Measurements from ENCODE around the gene RPP21.
A peak's percentile ranks its signal among the peaks of the same experiment; 100 is the strongest.

The RPP21 gene

GRCh38 chr6:30325873-30326525, 19.0 kb upstream of the RPP21 start:
- Histone ChIP-seq H3K9ac (ENCODE audit: low read depth, low read length, poor library complexity) (peak overlapping the region; percentile 97), H3K14ac (ENCODE audit: low read length) (no peak overlapping the region), H2BK15ac (ENCODE audit: low read length) (no peak overlapping the region), H2BK120ac (ENCODE audit: low read depth, low read length) (no peak overlapping the region), H3K36me3 (replicated peaks in 1 of 2; ENCODE audit: control insufficient read depth in 2 of 2, insufficient read depth in 2 of 2, low read length in 2 of 2) (peaks cover 9 to 33% of the 10 kb centered on the region in 2 donors), H3K4ac (ENCODE audit: low read length) (no peak overlapping the region), H3K79me1 (ENCODE audit: low read depth, low read length) (peaks cover 1% of the 10 kb centered on the region), H3K23ac (ENCODE audit: low read depth, low read length, poor library complexity) (peak overlapping the region; percentile 80), H3K4me1 (ENCODE audit: control insufficient read depth in 2 of 2, insufficient read depth in 1 of 2, low read depth in 1 of 2, low read length in 2 of 2) (peaks cover 2 to 11% of the 10 kb centered on the region in 2 donors), H4K8ac (ENCODE audit: low read depth, low read length) (no peak overlapping the region), H3K27ac (replicated peaks; ENCODE audit: low read length) (peak overlapping the region; percentile 72), H3K9me3 (replicated peaks in 1 of 2; ENCODE audit: control insufficient read depth in 2 of 2, insufficient read depth in 1 of 2, low read depth in 1 of 2, low read length in 2 of 2) (no peaks in the 10 kb centered on the region), H2AK5ac (ENCODE audit: low read depth, low read length) (no peak overlapping the region), H2BK12ac (ENCODE audit: low read length) (no peak overlapping the region), H3K27me3 (ENCODE audit: control insufficient read depth in 3 of 3, insufficient read depth in 3 of 3, low read depth in 1 of 3, low read length in 3 of 3) (no peaks in the 10 kb centered on the region), H2AFZ (ENCODE audit: low read length) (peak overlapping the region; percentile 99), H3K4me2 (ENCODE audit: insufficient read depth, low read length, poor library complexity, severe bottlenecking) (peak overlapping the region; percentile 96), H3K4me3 (ENCODE audit: low read length in 2 of 2) (peak overlapping the region; percentile 92 to 98), H2BK5ac (ENCODE audit: low read length) (peak overlapping the region; percentile 93), H3K18ac (ENCODE audit: low read length) (peak overlapping the region; percentile 98), H4K91ac (ENCODE audit: low read depth, low read length, poor library complexity) (no peak overlapping the region)
- DNase-seq (ENCODE audit: low spot score), result peak; percentile 58
- no CpG with 5 or more reads among the region's 29 CpGs for WGBS, 2 donors (ENCODE audit: extremely low coverage in 2 of 2, insufficient read length in 2 of 2, insufficient replicate concordance in 1 of 2)

DNA sequence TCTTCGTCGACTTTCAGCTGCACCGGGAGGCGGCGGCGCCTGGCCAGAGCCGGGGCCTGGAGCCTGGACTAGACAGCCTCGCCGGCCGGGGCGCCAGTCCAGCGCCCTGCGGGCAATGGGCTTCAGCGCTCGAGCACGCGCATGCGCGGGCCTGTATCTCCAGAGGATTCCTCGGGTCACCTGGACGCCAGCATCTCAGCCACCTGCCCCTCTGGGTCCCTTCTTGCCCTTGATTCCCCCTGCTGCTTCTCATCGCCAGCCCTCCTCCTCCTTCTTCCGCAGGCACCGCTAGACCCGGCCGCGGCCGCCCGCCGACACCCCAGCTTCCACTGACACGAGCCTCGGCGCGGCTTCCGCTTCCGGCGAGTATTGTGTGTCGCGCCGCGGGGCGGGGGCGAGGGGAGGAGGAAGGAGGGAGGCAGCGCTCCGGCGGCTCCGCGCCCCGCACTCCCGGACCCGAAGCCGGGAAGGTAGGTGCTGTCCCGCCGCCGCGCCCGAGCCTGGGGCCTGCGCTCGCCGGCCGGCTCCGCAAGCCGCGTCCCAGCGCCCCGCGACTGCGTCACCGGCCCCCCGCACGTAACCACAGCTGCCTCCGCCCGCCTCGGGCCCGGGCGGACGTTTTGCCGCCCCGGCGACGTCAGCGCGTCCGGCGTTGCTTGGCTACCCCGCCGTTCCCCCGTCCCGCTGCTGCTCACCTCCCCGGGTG, 18.3 kb upstream of the RPP21 start, which contains the start of gene TRIM39:
TRIM39 (plus strand) TSS at position 402 of the 706 bp plus-strand sequence. CDS start 2,391 bp downstream, outside the sequence.
- Histone ChIP-seq H3K18ac (ENCODE audit: low read length) (peak within 1 kb of the TSS; percentile 98), H3K36me3 (replicated peaks in 1 of 2; ENCODE audit: control insufficient read depth in 2 of 2, insufficient read depth in 2 of 2, low read length in 2 of 2) (peaks cover 10 to 39% of the 10 kb centered on the region in 2 donors), H3K23ac (ENCODE audit: low read depth, low read length, poor library complexity) (peak within 1 kb of the TSS; percentile 80), H3K9ac (ENCODE audit: low read depth, low read length, poor library complexity) (peak within 1 kb of the TSS; percentile 97), H3K4me3 (ENCODE audit: low read length in 2 of 2) (peak within 1 kb of the TSS; percentile 92 to 98), H2AK5ac (ENCODE audit: low read depth, low read length) (no peak within 1 kb of the TSS), H4K91ac (ENCODE audit: low read depth, low read length, poor library complexity) (no peak within 1 kb of the TSS), H2BK12ac (ENCODE audit: low read length) (no peak within 1 kb of the TSS), H4K8ac (ENCODE audit: low read depth, low read length) (no peak within 1 kb of the TSS), H3K4me2 (ENCODE audit: insufficient read depth, low read length, poor library complexity, severe bottlenecking) (peak within 1 kb of the TSS; percentile 96), H3K14ac (ENCODE audit: low read length) (no peak within 1 kb of the TSS), H3K9me3 (replicated peaks in 1 of 2; ENCODE audit: control insufficient read depth in 2 of 2, insufficient read depth in 1 of 2, low read depth in 1 of 2, low read length in 2 of 2) (no peaks in the 10 kb centered on the region), H3K79me1 (ENCODE audit: low read depth, low read length) (peaks cover 1% of the 10 kb centered on the region), H2BK15ac (ENCODE audit: low read length) (peak within 1 kb of the TSS; percentile 93), H3K4me1 (ENCODE audit: control insufficient read depth in 2 of 2, insufficient read depth in 1 of 2, low read depth in 1 of 2, low read length in 2 of 2) (peaks cover 2 to 11% of the 10 kb centered on the region in 2 donors), H2AFZ (ENCODE audit: low read length) (peak within 1 kb of the TSS; percentile 99), H2BK120ac (ENCODE audit: low read depth, low read length) (no peak within 1 kb of the TSS), H3K4ac (ENCODE audit: low read length) (no peak within 1 kb of the TSS), H3K27ac (replicated peaks; ENCODE audit: low read length) (peak within 1 kb of the TSS; percentile 72), H2BK5ac (ENCODE audit: low read length) (peak within 1 kb of the TSS; percentile 93), H3K27me3 (ENCODE audit: control insufficient read depth in 3 of 3, insufficient read depth in 3 of 3, low read depth in 1 of 3, low read length in 3 of 3) (no peaks in the 10 kb centered on the region)
- peak; percentile 76 for DNase-seq (ENCODE audit: low spot score)
- no CpG with 5 or more reads among the region's 90 CpGs for WGBS, 2 donors (ENCODE audit: extremely low coverage in 2 of 2, insufficient read length in 2 of 2, insufficient replicate concordance in 1 of 2)

- Histone ChIP-seq H2BK15ac (ENCODE audit: low read length) (no peak overlapping the region), H3K27ac (replicated peaks; ENCODE audit: low read length) (peak overlapping the region; percentile 7), H3K79me1 (ENCODE audit: low read depth, low read length) (peaks cover 1% of the 10 kb centered on the region), H3K18ac (ENCODE audit: low read length) (peak overlapping the region; percentile 61), H3K36me3 (replicated peaks in 1 of 2; ENCODE audit: control insufficient read depth in 2 of 2, insufficient read depth in 2 of 2, low read length in 2 of 2) (peaks cover 10 to 40% of the 10 kb centered on the region in 2 donors), H3K4me2 (ENCODE audit: insufficient read depth, low read length, poor library complexity, severe bottlenecking) (peak overlapping the region; percentile 96), H3K4me3 (ENCODE audit: low read length in 2 of 2) (peak overlapping the region; percentile 92 to 98), H3K27me3 (ENCODE audit: control insufficient read depth in 3 of 3, insufficient read depth in 3 of 3, low read depth in 1 of 3, low read length in 3 of 3) (no peaks in the 10 kb centered on the region), H3K4ac (ENCODE audit: low read length) (no peak overlapping the region), H3K14ac (ENCODE audit: low read length) (no peak overlapping the region), H4K8ac (ENCODE audit: low read depth, low read length) (no peak overlapping the region), H2AK5ac (ENCODE audit: low read depth, low read length) (no peak overlapping the region), H3K9me3 (replicated peaks in 1 of 2; ENCODE audit: control insufficient read depth in 2 of 2, insufficient read depth in 1 of 2, low read depth in 1 of 2, low read length in 2 of 2) (no peaks in the 10 kb centered on the region), H2AFZ (ENCODE audit: low read length) (peak overlapping the region; percentile 99), H3K23ac (ENCODE audit: low read depth, low read length, poor library complexity) (peak overlapping the region; percentile 80), H2BK5ac (ENCODE audit: low read length) (peak overlapping the region; percentile 93), H4K91ac (ENCODE audit: low read depth, low read length, poor library complexity) (no peak overlapping the region), H3K4me1 (ENCODE audit: control insufficient read depth in 2 of 2, insufficient read depth in 1 of 2, low read depth in 1 of 2, low read length in 2 of 2) (peaks cover 2 to 11% of the 10 kb centered on the region in 2 donors), H3K9ac (ENCODE audit: low read depth, low read length, poor library complexity) (peak overlapping the region; percentile 97), H2BK12ac (ENCODE audit: low read length) (no peak overlapping the region), H2BK120ac (ENCODE audit: low read depth, low read length) (no peak overlapping the region)
- no peak for DNase-seq (ENCODE audit: low spot score)
- WGBS, 2 donors (ENCODE audit: extremely low coverage in 2 of 2, insufficient read length in 2 of 2, insufficient replicate concordance in 1 of 2), result no CpG with 5 or more reads among the region's 17 CpGs
Observed at GRCh38 chr6:30327232-30327746, 17.7 kb upstream of the RPP21 start.

- Histone ChIP-seq H4K91ac (ENCODE audit: low read depth, low read length, poor library complexity) (no peak overlapping the region), H3K18ac (ENCODE audit: low read length) (no peak overlapping the region), H2BK120ac (ENCODE audit: low read depth, low read length) (no peak overlapping the region), H2BK5ac (ENCODE audit: low read length) (no peak overlapping the region), H3K4me2 (ENCODE audit: insufficient read depth, low read length, poor library complexity, severe bottlenecking) (no peak overlapping the region), H3K27me3 (ENCODE audit: control insufficient read depth in 3 of 3, insufficient read depth in 3 of 3, low read depth in 1 of 3, low read length in 3 of 3) (no peaks in the 10 kb centered on the region), H3K4me3 (ENCODE audit: low read length in 2 of 2) (no peak overlapping the region), H2AK5ac (ENCODE audit: low read depth, low read length) (no peak overlapping the region), H3K36me3 (replicated peaks in 1 of 2; ENCODE audit: control insufficient read depth in 2 of 2, insufficient read depth in 2 of 2, low read length in 2 of 2) (peaks cover 10 to 39% of the 10 kb centered on the region in 2 donors), H3K9me3 (replicated peaks in 1 of 2; ENCODE audit: control insufficient read depth in 2 of 2, insufficient read depth in 1 of 2, low read depth in 1 of 2, low read length in 2 of 2) (no peaks in the 10 kb centered on the region), H3K23ac (ENCODE audit: low read depth, low read length, poor library complexity) (no peak overlapping the region), H2BK15ac (ENCODE audit: low read length) (no peak overlapping the region), H3K14ac (ENCODE audit: low read length) (no peak overlapping the region), H3K4me1 (ENCODE audit: control insufficient read depth in 2 of 2, insufficient read depth in 1 of 2, low read depth in 1 of 2, low read length in 2 of 2) (peaks cover 2 to 9% of the 10 kb centered on the region in 2 donors), H3K9ac (ENCODE audit: low read depth, low read length, poor library complexity) (no peak overlapping the region), H2BK12ac (ENCODE audit: low read length) (no peak overlapping the region), H3K27ac (replicated peaks; ENCODE audit: low read length) (no peak overlapping the region), H3K4ac (ENCODE audit: low read length) (no peak overlapping the region), H4K8ac (ENCODE audit: low read depth, low read length) (no peak overlapping the region), H3K79me1 (ENCODE audit: low read depth, low read length) (peaks cover 1% of the 10 kb centered on the region), H2AFZ (ENCODE audit: low read length) (no peak overlapping the region)
- DNase-seq (ENCODE audit: low spot score), result no peak
Observed at GRCh38 chr6:30328397-30328796, 16.6 kb upstream of the RPP21 start.

Measured in neuronal stem cell (in vitro differentiated cells).